SK-MEL-5 (cell line): Measurements from ENCODE around the gene FOXA2. TPM values are rescaled to one million over a fixed set of nuclear protein-coding genes. Genes with fewer than 3 reads are reported as not detected.
"Not testable (repeated sequence)": the region's sequence is repeated elsewhere in the genome, so short reads cannot be mapped to it uniquely, and the experiment has no call there.

Experiments used
- DNase-seq: peaks from one replicate; pipeline ENCODE4 v3.0.0-alpha.2; 2016; ENCODE audit warnings: low read depth, low spot score
- in situ Hi-C: cut with HindIII; loops from 2 replicates; pipeline ENCODE4 v1.10.0; 2016; ENCODE audit warnings: low sequenced_read_pairs, high pct_unique_total_duplicates, low pct_unique_long_range_greater_than_20kb
- total RNA-seq: library from RNA; depleted of rRNA; stranded (reverse); fragments of >200 nt; shearing (Covaris generic); gene quantifications from 2 replicates; pipeline ENCODE4 v1.2.3, GENCODE V29; 2014

The FOXA2 gene
- total RNA-seq, 1 experiment from 2014 or later, result not detected

GRCh38 chr20:22556565-22557056, 27.8 kb downstream of the FOXA2 start:
- no peak for DNase-seq
- in situ Hi-C loops, result no loop called here

GRCh38 chr20:22555791-22556564, 28.4 kb downstream of the FOXA2 start:
- in situ Hi-C loops, result no loop called here

GRCh38 chr20:22554391-22554790, 30.0 kb downstream of the FOXA2 start:
- in situ Hi-C loops, result no loop called here
- DNase-seq, result no peak

More at GRCh38 chr20:22555791-22556564, 28.4 kb downstream of the FOXA2 start:
- DNase-seq, result no peak

GRCh38 chr20:22550514-22550913, 33.9 kb downstream of the FOXA2 start:
- DNase-seq, in situ Hi-C loops: not testable (repeated sequence)

GRCh38 chr20:22548040-22548439, 36.3 kb downstream of the FOXA2 start:
- in situ Hi-C loops, result no loop called here
- DNase-seq, result no peak

- in situ Hi-C loops, result no loop called here
- DNase-seq, result no peak
Observed at GRCh38 chr20:22546344-22546743, 38.0 kb downstream of the FOXA2 start.

GRCh38 chr20:22545045-22545444, 39.3 kb downstream of the FOXA2 start:
- no peak for DNase-seq
- in situ Hi-C loops, result no loop called here

GRCh38 chr20:22544462-22544861, 39.9 kb downstream of the FOXA2 start:
- DNase-seq, result no peak
- in situ Hi-C loops, result no loop called here

GRCh38 chr20:22542427-22542826, 41.9 kb downstream of the FOXA2 start:
- in situ Hi-C loops, result no loop called here
- DNase-seq, result no peak

GRCh38 chr20:22540832-22541231, 43.5 kb downstream of the FOXA2 start:
- DNase-seq, result no peak
- in situ Hi-C loops, result no loop called here

GRCh38 chr20:22536956-22537756, 47.2 kb downstream of the FOXA2 start:
- in situ Hi-C loops, result no loop called here
- DNase-seq, result no peak

GRCh38 chr20:22536141-22536828, 48.1 kb downstream of the FOXA2 start:
- no peak for DNase-seq
- in situ Hi-C loops, result no loop called here

- no peak for DNase-seq
- in situ Hi-C loops, result no loop called here
Observed at GRCh38 chr20:22535483-22535882, 48.9 kb downstream of the FOXA2 start.

- in situ Hi-C loops, result no loop called here
- DNase-seq, result no peak
Observed at GRCh38 chr20:22533823-22534751, 50.3 kb downstream of the FOXA2 start.

GRCh38 chr20:22532598-22532997, 51.8 kb downstream of the FOXA2 start:
- no peak for DNase-seq
- in situ Hi-C loops, result no loop called here

- in situ Hi-C loops, result no loop called here
Observed at GRCh38 chr20:22531756-22532155, 52.6 kb downstream of the FOXA2 start.

GRCh38 chr20:22531056-22531615, 53.2 kb downstream of the FOXA2 start:
- DNase-seq, result no peak
- in situ Hi-C loops, result no loop called here

More at GRCh38 chr20:22531756-22532155, 52.6 kb downstream of the FOXA2 start:
- no peak for DNase-seq
